CD4-positive, alpha-beta T cell treated with Interleukin-17A for 1 hour (primary cell): ENCODE measurements around the gene TIMM29.
"Not testable (repeated sequence)": the region's sequence is repeated elsewhere in the genome, so short reads cannot be mapped to it uniquely, and the experiment has no call there.

Experiments
- DNase-seq: peaks from one replicate; pipeline ENCODE4 v3.0.0-alpha.2; 2020

Gene TIMM29

GRCh38 chr19:10946958-10947657, 18.5 kb downstream of the TIMM29 start:
- DNase-seq, result no peak

DNA sequence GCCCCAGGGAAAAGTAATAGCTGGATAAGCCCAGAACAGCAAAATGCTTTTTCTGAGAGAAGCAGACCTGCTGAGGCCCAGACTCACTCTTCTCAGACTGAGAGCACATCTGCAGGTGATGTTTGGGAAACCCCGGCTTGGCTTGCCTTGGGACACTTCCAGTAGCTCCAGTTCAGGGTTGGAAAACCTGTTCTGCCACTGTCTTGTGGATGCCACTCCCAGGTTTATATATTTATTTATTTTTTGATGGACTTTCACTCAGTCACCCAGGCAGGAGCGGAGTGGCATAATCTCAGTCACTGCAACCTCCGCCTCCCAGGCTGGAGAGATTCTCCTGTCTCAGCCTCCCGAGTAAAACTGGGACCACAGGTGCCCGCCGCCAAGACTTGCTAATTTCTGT, 24.2 kb downstream of the TIMM29 start:
- no peak for DNase-seq

DNA sequence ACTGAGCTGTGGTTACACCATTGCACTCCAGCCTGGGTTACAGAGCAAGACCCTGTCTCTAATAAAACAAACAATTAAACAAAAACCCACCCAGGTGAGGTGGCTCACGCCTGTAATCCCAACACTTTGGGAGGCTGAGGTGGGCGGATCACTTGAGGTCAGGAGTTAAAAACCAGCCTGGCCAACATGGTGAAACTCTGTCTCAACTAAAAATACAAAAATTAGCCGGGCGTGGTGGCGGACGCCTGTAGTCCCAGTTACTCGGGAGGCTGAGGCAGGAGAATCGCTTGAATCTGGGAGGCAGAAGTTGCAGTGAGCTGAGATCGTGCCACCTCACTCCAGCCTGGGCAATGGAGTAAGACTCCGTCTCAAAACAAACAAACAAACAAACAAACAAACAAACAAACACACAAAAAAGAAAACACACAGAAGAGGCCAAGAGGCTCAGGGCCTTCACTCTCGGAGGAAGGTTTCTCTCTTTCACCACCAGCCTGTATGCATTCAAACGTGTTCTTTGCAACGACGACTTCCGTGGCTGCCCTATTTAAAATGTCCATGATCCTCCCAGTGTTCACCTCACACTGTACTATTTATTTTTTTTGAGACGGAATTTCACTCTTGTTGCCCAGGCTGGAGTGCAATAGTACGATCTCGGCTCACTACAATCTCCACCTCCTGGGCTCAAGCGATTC, 30.8 kb downstream of the TIMM29 start:
- not testable (repeated sequence) for DNase-seq

GRCh38 chr19:10960314-10961072, 31.9 kb downstream of the TIMM29 start, which contains the start of gene SMARCA4:
SMARCA4 (plus strand) TSS chr19:10961030; CDS start chr19:10984152, 23,122 bp downstream.
- peak; percentile 96 for DNase-seq

DNA sequence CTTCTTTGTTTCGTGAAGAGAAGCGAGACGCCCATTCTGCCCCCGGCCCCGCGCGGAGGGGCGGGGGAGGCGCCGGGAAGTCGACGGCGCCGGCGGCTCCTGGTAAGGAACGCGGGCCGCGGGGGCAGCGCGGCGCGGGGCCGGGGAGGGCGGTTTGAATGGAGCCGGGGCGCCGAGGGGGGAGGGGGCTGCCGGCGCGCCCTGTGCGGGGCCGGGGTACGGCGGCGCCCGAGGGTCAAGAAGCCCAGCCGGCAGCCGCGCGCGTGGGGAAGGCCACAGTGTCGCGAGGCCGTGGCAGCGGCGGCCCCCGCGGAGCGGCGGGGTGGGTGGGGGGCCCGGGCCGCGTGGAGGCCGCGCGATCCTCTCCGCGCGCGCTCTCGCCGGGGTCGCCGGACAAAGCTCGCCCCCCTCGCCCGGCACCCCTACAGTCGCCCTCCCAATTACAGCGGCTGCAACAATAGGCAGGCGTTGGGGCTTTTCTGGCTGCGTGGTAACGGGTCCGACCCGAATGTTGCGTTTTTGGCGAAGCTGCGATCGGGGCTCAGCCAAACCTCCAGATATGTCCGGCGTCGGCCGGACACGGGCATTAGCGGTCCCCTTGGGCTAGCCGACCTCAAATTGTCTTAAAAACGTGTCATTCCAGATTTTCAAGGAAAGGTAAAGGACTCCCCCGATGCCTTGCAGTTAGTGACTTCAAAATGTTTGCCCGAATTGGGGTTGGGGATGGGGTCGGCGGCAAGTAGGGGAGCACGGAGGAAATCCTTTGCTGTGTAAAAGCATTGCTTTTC, 32.7 kb downstream of the TIMM29 start:
- DNase-seq, result no peak

- DNase-seq, result no peak
Measured at GRCh38 chr19:10962863-10963262, 34.3 kb downstream of the TIMM29 start.

- no peak for DNase-seq
Measured at GRCh38 chr19:10963865-10964264, 35.3 kb downstream of the TIMM29 start.

DNA sequence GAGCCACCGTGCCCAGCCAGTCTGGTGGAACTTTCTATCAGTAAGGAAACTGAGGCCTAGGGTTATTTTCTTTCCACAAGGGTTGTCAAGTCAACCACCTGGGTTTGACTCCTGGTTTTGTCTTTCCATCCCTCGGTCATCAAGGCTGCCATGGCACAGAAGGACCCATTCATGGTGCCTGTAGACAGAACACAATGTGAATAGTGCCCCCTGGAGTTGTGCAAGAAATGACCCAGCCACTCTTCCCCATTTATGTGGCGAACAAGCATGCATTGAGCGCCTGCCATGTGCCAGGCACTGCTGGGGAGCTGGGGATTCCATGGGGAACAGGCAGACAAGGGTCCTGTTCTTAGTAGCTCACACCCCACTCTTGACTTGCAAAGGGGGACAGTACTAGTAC, 36.3 kb downstream of the TIMM29 start:
- no peak for DNase-seq

- DNase-seq, result no peak
Measured at GRCh38 chr19:10965398-10965797, 36.8 kb downstream of the TIMM29 start.

DNA sequence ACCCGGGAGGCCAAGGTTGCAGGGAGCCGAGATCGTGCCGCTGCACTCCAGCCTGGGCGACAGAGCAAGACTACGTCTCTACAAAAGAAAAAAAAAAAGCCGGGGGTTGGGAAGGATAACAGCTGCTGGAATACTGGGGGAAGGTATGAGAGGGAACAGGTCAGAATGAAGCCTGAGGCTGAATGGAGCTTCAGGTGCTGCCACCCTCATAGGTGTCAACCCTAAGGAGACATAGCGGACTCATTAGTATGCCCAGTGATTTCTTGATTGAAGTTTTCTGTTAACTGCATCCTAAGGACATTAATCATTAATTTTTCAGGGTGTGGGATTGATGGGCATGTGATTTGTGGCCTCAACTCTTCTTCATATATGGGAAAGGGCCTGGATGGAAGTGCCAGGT, 38.2 kb downstream of the TIMM29 start:
- DNase-seq, result no peak

GRCh38 chr19:10968527-10969135, 40.0 kb downstream of the TIMM29 start:
- no peak for DNase-seq

- DNase-seq, result no peak
Measured at GRCh38 chr19:10971107-10971726, 42.6 kb downstream of the TIMM29 start.

- DNase-seq, result no peak
Measured at GRCh38 chr19:10975374-10976130, 46.9 kb downstream of the TIMM29 start.

- DNase-seq, result no peak
Measured at GRCh38 chr19:10976131-10976892, 47.7 kb downstream of the TIMM29 start.

GRCh38 chr19:10977742-10978092, 49.1 kb downstream of the TIMM29 start:
- DNase-seq, result no peak
